Activated naive CD4-positive, alpha-beta T cell treated with anti-CD3 and anti-CD28 coated beads, Interleukin-2, amount 10 ng/mL, durations not matched to agents 7 days and 5 days (primary cell): ENCODE results near the gene GAS5.

Experiments used
- CTCF ChIA-PET: fragments of 350-600 bp; sonication (Branson Sonifier 250); formaldehyde crosslinking; loops from one replicate; lab custom pipeline; 2021; ENCODE audit warnings: antibody characterized with exemption; lab: Charles Lee
- DNase-seq: peaks from one replicate; pipeline ENCODE4 v3.0.0-alpha.2; 2020
- H3K27ac Mint-ChIP-seq: one replicate; pipeline ENCODE4 v1.8.0; 2021; ENCODE audit warnings: mild to moderate bottlenecking, moderate library complexity, mixed read lengths
- H3K27me3 Mint-ChIP-seq: one replicate; pipeline ENCODE4 v1.8.0; 2021; ENCODE audit warnings: mild to moderate bottlenecking, mixed read lengths
- H3K36me3 Mint-ChIP-seq: one replicate; pipeline ENCODE4 v1.8.0; 2021; ENCODE audit warnings: mixed read lengths
- H3K4me1 Mint-ChIP-seq: one replicate; pipeline ENCODE4 v1.8.0; 2021; ENCODE audit warnings: mixed read lengths
- H3K4me3 Mint-ChIP-seq: one replicate; pipeline ENCODE4 v1.8.0; 2021; ENCODE audit warnings: mild to moderate bottlenecking, moderate library complexity, mixed read lengths
- H3K9me3 Mint-ChIP-seq: one replicate; pipeline ENCODE4 v1.8.0; 2021; ENCODE audit warnings: mixed read lengths

Gene GAS5

DNA sequence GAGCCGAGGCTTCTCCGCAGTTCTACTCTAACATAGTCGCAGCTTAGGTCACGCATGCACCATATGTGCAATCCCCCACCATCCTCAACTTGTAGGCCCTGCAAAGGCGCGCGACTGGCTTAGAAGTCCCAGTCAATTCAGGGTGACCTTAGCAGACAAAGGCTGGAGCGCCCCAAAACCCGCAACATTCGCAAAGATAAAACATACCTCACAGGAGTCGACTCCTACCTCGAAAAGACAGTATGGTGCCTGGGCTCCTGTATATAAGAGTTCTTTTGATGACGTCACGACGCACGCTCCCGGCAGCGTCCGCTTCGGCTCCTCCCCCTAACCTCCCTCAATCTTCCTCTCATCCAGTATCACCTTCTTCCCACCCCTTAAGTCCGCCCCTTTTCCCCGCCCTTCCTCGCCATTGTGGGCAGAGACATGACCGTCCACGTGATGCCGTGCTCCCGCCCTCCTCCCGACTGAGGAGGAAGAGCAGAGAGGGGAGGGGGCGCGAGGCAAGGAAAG, at the start of gene GAS5:
GAS5 (minus strand) TSS at position 237 of the 513 bp plus-strand sequence.
- H3K4me3 Mint-ChIP-seq = peak within 1 kb of the TSS; percentile 93
- CTCF ChIA-PET = interaction anchor here (1.9 kb wide), 1 partner anchor 438 kb away, joined by 10 read pairs; no protein-coding TSS in a partner anchor
- H3K36me3 Mint-ChIP-seq = peaks cover 53% of the 10 kb centered on the region
- H3K9me3 Mint-ChIP-seq = no peaks in the 10 kb centered on the region
- H3K27ac Mint-ChIP-seq = peak within 1 kb of the TSS; percentile 96
- peak; percentile 100 for DNase-seq
- H3K27me3 Mint-ChIP-seq = no peaks in the 10 kb centered on the region
- peaks cover 71% of the 10 kb centered on the region for H3K4me1 Mint-ChIP-seq

DNA sequence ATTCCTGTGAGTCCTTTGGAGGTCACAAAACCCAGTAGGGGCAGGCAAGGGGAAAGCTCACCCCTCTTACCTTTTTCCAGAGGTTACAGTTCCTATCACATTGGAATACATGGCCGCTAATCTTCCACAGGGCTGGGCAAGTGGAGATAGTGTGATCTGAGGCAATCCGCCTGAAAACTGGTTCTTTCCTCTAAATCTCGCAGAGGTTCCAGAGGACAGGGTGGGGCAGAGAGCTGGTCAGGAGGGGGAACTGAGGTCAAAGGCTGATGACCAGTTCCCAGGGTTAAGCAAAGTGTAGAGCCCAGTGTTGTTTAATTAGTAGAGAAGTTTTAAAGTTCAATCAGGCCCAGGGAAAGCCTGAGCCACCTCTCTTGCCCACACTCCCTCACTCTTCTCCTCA, 49.4 kb upstream of the GAS5 start, which contains the start of gene SERPINC1:
SERPINC1 (minus strand) TSS at position 179 of the 400 bp plus-strand sequence; CDS start at position 111, 68 bp downstream.
- no peak for DNase-seq
- H3K27me3 Mint-ChIP-seq = peaks cover 10% of the 10 kb centered on the region
- H3K4me1 Mint-ChIP-seq = no peaks in the 10 kb centered on the region
- CTCF ChIA-PET = no interaction called here
- H3K36me3 Mint-ChIP-seq = no peaks in the 10 kb centered on the region
- no peaks in the 10 kb centered on the region for H3K9me3 Mint-ChIP-seq
- no peak within 1 kb of the TSS for H3K4me3 Mint-ChIP-seq
- no peak within 1 kb of the TSS for H3K27ac Mint-ChIP-seq

DNA sequence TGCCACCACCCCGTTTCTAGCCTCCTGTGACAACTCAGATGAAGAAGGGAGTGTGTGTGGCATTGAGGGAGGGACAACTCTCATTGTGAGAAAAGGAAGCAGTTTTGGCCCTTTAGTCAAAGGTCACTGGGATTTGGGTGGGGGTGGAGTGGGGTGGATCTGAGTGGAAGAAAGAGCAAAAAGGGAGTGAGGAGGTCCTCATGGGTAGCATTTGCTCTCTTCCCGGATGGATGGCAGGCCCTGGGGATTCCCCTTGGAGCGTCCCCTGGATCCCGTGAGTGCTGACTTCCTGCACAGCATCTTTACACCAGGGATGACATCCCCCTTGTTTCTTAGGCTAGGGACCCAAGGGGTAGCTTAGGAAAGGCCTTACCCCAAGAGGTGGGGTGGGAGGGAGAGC, 48.9 kb upstream of the GAS5 start:
- Mint-ChIP-seq H3K27ac (no peak overlapping the region), H3K9me3 (no peaks in the 10 kb centered on the region)
- DNase-seq = no peak

DNA sequence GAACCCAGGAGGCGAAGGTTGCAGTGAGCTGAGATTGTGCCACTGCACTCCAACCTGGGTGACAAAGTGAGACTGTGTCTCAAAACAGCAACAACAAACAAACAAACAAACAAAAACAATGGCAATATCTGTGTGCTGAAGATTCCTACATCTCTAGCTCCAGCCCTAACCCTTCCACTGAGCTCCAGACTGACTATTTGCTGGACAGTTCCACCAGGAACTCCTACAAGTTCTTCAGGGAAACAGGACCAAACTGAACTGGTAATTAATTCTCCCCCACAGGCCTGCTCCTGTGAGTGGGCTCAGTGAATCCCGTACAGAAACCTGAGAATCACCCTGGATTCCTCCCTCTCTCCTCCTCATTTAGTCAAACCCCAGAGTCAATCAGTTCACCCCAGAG, 47.8 kb upstream of the GAS5 start:
- CTCF ChIA-PET = interaction anchor here (1.0 kb wide), 1 partner anchor 14 kb away, joined by 3 read pairs; no protein-coding TSS in a partner anchor
- no peak for DNase-seq
- H3K27ac Mint-ChIP-seq = no peak overlapping the region
- H3K9me3 Mint-ChIP-seq = no peaks in the 10 kb centered on the region
- peaks cover 10% of the 10 kb centered on the region for H3K27me3 Mint-ChIP-seq
- no peak overlapping the region for H3K4me3 Mint-ChIP-seq
- H3K4me1 Mint-ChIP-seq = no peaks in the 10 kb centered on the region
- no peaks in the 10 kb centered on the region for H3K36me3 Mint-ChIP-seq

More for the DNA sequence above, 48.9 kb upstream of the GAS5 start:
- no peaks in the 10 kb centered on the region for H3K4me1 Mint-ChIP-seq
- CTCF ChIA-PET = no interaction called here
- H3K27me3 Mint-ChIP-seq = peaks cover 10% of the 10 kb centered on the region
- H3K36me3 Mint-ChIP-seq = no peaks in the 10 kb centered on the region
- H3K4me3 Mint-ChIP-seq = no peak overlapping the region

DNA sequence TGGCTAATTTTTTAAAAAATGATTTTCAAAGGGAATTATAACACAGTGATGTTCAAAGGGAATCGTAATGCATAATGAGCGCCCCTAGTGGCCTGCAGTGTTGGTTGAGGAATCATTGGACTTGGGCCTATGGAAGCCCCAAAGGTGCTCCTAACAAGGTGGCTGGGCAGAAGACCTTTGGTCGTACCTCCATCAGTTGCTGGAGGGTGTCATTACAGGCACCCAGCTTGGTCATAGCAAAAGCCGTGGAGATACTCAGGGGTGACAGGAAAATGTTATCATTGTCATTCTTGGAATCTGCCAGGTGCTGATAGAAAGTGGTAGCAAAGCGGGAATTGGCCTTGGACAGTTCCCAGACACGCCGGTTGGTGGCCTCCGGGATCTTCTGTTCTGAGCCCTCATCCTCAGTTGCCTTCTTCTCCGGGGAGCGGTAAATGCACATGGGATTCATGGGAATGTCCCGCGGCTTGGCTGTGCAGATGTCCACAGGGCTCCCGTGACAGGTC, 46.6 kb upstream of the GAS5 start:
- peaks cover 10% of the 10 kb centered on the region for H3K27me3 Mint-ChIP-seq
- no peaks in the 10 kb centered on the region for H3K9me3 Mint-ChIP-seq
- CTCF ChIA-PET = interaction anchor here (0.6 to 1.0 kb wide), 2 partner anchors 12 to 44 kb away, joined by 3 read pairs; no protein-coding TSS in a partner anchor
- H3K27ac Mint-ChIP-seq = no peak overlapping the region
- no peak overlapping the region for H3K4me3 Mint-ChIP-seq
- no peaks in the 10 kb centered on the region for H3K36me3 Mint-ChIP-seq
- peak; percentile 44 for DNase-seq
- no peaks in the 10 kb centered on the region for H3K4me1 Mint-ChIP-seq

DNA sequence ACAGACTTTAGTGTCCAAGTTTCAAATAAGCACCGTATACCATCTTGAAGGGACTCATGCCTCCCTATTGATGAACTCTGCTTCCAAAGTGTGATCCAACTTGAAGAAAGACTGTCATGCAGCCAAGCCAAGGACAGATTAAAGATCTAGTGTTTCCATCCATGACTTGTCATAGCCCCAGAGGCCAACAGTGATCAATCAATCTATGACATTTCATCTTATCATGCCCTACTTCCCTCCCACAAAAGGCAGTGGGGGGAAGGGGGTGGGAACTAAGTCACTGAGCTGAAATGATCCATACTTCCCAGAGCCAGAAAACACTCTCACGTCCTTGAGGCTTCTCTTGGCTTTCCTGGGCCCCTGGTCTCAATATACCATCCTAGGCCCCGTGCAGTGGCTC, 45.3 kb upstream of the GAS5 start:
- no peak for DNase-seq
- CTCF ChIA-PET = no interaction called here
- Mint-ChIP-seq H3K4me3 (no peak overlapping the region), H3K36me3 (no peaks in the 10 kb centered on the region), H3K27me3 (peaks cover 10% of the 10 kb centered on the region), H3K9me3 (no peaks in the 10 kb centered on the region), H3K4me1 (no peaks in the 10 kb centered on the region), H3K27ac (no peak overlapping the region)

DNA sequence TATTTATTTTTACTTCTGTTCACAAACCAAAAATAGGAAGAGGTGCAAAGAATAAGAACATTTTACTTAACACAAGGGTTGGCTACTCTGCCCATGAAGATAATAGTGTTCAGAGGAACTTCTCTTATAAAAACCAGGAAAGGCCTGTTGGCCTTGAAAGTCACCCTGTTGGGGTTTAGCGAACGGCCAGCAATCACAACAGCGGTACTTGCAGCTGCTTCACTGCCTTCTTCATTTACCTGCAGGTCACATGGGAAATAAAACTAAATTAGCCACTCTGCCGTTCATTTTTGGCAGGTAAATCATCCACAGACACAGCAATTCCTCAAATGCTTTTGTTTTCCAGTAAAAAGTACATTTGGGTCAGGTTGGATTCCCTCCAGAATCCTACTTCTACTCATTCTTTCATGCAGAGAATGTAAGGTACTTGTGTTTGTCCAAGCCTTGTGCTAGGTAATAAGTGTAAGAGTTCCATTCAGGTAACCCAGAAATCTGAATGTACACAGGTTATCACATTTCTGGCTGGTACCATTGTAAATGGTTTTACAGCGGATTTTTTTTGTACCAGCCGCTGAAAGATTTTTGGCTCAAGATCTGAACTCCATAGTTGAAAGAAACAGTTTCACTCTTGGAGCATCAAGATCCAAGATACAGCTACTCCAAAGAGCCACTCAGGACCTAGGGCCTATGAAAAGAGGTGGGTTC, 36.2 kb upstream of the GAS5 start:
- Mint-ChIP-seq H3K9me3 (no peaks in the 10 kb centered on the region), H3K4me1 (peaks cover 2% of the 10 kb centered on the region), H3K4me3 (no peak overlapping the region), H3K27ac (no peak overlapping the region), H3K36me3 (no peaks in the 10 kb centered on the region), H3K27me3 (no peaks in the 10 kb centered on the region)
- no peak for DNase-seq
- CTCF ChIA-PET = no interaction called here

DNA sequence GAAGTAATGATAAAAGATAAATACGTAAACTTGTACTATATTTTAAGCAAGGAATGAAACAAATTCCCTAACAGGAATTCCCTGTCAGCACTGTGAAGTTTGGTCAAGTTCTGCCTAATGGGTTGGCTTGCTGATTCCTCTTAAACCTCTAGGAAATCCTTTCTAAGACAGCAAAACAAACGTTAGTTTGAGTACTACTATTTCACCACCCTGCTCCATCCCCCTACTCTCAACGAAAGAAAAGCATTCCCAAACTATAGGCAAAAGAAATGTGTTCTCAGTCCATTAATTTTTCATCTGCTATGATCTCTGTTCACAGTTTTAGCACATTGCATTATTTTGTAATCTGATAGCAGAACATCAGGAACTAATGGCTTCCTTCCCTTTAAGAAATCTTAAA, 33.2 kb upstream of the GAS5 start:
- no peak overlapping the region for H3K4me3 Mint-ChIP-seq

DNA sequence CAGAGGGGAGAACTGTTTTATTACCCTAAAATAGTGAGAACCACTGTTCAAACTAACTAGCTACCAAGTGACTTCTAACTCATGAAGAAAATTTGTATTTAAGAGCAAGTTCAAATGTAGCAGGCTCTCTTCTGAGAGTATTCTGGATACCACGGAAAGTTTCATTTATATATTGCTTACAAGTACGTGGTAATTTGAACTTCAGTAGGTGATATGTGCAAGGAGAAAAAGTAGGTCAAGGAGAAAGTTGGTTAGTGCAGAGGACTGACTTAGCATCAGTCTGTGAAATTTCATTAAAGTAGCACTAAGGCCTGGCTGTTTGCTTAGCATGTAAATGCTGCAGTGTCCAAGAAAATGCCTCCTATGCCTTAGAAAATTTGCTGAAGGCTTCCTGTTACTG, 32.6 kb upstream of the GAS5 start:
- no peak for DNase-seq
- CTCF ChIA-PET = no interaction called here
- H3K4me1 Mint-ChIP-seq = peaks cover 2% of the 10 kb centered on the region
- no peak overlapping the region for H3K27ac Mint-ChIP-seq
- no peak overlapping the region for H3K4me3 Mint-ChIP-seq
- H3K9me3 Mint-ChIP-seq = no peaks in the 10 kb centered on the region
- peaks cover 4% of the 10 kb centered on the region for H3K36me3 Mint-ChIP-seq
- H3K27me3 Mint-ChIP-seq = no peaks in the 10 kb centered on the region

More for the DNA sequence above, 33.2 kb upstream of the GAS5 start:
- peaks cover 2% of the 10 kb centered on the region for H3K4me1 Mint-ChIP-seq
- no peaks in the 10 kb centered on the region for H3K27me3 Mint-ChIP-seq
- no peak for DNase-seq
- no peak overlapping the region for H3K27ac Mint-ChIP-seq
- peaks cover 2% of the 10 kb centered on the region for H3K36me3 Mint-ChIP-seq
- CTCF ChIA-PET = interaction anchor here (0.6 kb wide), 1 partner anchor 26 kb away, joined by 3 read pairs; no protein-coding TSS in a partner anchor
- no peaks in the 10 kb centered on the region for H3K9me3 Mint-ChIP-seq

DNA sequence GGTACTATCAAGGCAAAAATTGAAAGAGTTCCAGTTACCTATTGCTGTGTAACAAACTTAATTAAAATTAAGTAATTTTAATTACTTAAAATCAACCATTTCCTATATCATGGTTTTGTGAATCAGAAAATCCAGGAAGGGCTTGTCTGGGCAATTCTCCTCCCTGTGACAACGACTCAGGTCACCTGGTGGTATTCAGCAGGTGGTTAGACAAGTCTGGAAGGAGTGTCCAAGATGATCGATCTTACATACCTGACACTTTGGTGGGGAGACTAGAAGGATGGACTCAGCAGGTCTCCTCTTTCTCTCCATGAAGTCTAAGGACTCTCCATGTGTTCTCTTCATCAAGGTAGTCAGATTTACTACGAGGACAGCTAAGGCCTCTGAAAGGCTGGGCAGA, 26.4 kb upstream of the GAS5 start:
- no peak overlapping the region for H3K27ac Mint-ChIP-seq
- no peaks in the 10 kb centered on the region for H3K9me3 Mint-ChIP-seq
- no peaks in the 10 kb centered on the region for H3K4me1 Mint-ChIP-seq
- CTCF ChIA-PET = no interaction called here
- no peak overlapping the region for H3K4me3 Mint-ChIP-seq
- peaks cover 33% of the 10 kb centered on the region for H3K36me3 Mint-ChIP-seq
- no peaks in the 10 kb centered on the region for H3K27me3 Mint-ChIP-seq
- DNase-seq = no peak

DNA sequence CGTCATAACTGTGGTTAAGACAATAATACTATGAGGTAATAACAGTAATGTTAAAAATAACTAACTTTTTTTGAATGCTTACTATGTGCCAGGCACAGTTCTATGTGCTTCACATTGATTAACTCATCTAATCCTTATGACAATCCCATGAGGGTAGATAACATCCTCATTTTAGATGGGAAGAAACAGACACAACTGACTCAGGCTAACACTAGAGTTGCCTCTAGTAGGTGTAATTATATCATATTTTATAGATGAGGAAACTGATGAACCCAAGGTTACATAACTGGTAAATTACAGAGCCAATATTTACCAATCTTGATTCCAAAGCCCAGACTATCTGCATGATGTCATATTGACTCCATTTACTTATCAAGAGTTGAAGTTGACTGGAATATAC, 25.8 kb upstream of the GAS5 start:
- Mint-ChIP-seq H3K27ac (no peak overlapping the region), H3K9me3 (no peaks in the 10 kb centered on the region), H3K4me1 (no peaks in the 10 kb centered on the region), H3K36me3 (peaks cover 33% of the 10 kb centered on the region), H3K4me3 (no peak overlapping the region), H3K27me3 (no peaks in the 10 kb centered on the region)
- CTCF ChIA-PET = no interaction called here
- DNase-seq = no peak

DNA sequence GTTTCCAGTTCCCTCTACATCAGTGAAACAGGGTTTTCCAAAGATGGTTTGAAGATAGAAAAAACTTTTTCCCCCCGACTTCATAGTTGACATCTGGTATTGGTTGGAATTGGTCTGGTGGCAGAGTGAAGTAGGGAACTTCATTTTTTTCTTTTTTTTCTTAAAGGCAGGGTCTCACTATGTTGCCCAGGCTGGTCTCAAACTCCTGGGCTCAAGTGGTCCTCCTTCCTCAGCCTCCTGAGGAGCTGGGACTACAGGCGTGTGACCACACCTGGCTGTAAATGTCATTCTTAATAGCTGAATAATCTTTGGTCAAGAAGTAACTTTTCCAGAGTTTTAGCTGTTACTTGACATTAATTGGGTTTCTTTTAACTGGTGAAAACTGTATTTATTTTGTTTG, 22.1 kb upstream of the GAS5 start:
- H3K4me1 Mint-ChIP-seq = peaks cover 18% of the 10 kb centered on the region
- H3K36me3 Mint-ChIP-seq = peaks cover 50% of the 10 kb centered on the region

DNA sequence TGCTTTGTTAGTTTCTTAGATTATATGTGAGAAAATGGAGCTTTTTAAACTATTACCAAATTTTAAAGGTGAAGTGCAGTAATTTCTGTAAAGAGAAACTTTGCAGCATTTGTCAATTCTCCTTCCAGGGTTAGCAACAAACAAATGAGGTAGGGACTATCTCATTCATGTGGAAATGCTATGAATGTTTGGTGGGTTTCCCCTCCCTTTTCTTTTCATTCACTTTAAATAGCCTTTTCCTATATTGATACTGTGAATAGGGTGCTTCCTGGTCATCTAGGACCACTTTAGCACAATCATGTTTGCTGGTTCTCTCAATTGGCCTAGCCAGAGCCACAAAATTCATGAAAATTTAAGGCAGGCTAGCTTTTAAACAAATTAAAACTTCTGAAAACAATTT, 21.0 kb upstream of the GAS5 start:
- Mint-ChIP-seq H3K9me3 (no peaks in the 10 kb centered on the region), H3K4me1 (peaks cover 18% of the 10 kb centered on the region), H3K27ac (no peak overlapping the region), H3K4me3 (no peak overlapping the region), H3K27me3 (no peaks in the 10 kb centered on the region), H3K36me3 (peaks cover 45% of the 10 kb centered on the region)
- no peak for DNase-seq
- CTCF ChIA-PET = no interaction called here

More for the DNA sequence above, 22.1 kb upstream of the GAS5 start:
- Mint-ChIP-seq H3K9me3 (no peaks in the 10 kb centered on the region), H3K27ac (no peak overlapping the region), H3K4me3 (no peak overlapping the region), H3K27me3 (no peaks in the 10 kb centered on the region)
- CTCF ChIA-PET = no interaction called here
- DNase-seq = no peak

DNA sequence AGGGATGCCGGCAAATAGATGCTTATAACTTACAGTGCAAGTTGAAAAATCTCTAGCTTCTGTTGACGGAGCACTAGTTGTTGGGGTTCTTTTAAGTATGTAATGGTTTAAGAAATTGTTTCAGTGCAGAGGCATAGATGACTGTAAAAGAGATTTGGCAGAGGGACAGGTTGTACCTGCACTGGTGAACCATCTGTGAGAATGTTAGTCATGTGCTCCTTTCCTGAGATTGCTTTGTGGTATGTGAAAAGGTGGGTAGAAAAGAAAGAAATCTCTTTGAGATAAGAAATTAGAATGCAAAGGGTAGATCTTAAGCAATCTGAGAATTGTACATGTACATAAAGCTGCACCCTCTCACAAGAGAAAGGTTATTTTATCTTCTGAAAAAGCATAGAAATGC, 19.8 kb upstream of the GAS5 start:
- Mint-ChIP-seq H3K36me3 (peaks cover 43% of the 10 kb centered on the region), H3K27ac (no peak overlapping the region), H3K4me3 (no peak overlapping the region), H3K27me3 (no peaks in the 10 kb centered on the region), H3K4me1 (peaks cover 18% of the 10 kb centered on the region), H3K9me3 (no peaks in the 10 kb centered on the region)
- CTCF ChIA-PET = no interaction called here
- no peak for DNase-seq
